Measurements from ENCODE around the gene ACVRL1. TPM values are rescaled to one million over a fixed set of nuclear protein-coding genes. Genes with fewer than 3 reads are reported as not detected.

Gene ACVRL1
- total RNA-seq, 1 experiment from 2014 or later: 0.36 TPM

GRCh38 chr12:51867796-51868428, 39.4 kb upstream of the ACVRL1 start:
- Histone ChIP-seq H3K9me3 (ENCODE audit: control insufficient read depth, insufficient read depth, low read depth, low read length) (no peaks in the 10 kb centered on the region), H3K27me3 (ENCODE audit: control insufficient read depth, insufficient read depth, low read length) (no peaks in the 10 kb centered on the region), H3K4me1 (ENCODE audit: control insufficient read depth, insufficient read depth, low read length) (no peaks in the 10 kb centered on the region), H3K4me3 (ENCODE audit: low read depth in 2 of 2, low read length in 2 of 2) (no peak overlapping the region), H3K27ac (ENCODE audit: low read length) (no peak overlapping the region), H3K36me3 (ENCODE audit: control insufficient read depth, insufficient read depth, low read length) (no peaks in the 10 kb centered on the region)
- POLR2A ChIA-PET: no interaction called here
- in situ Hi-C loops (cut with HindIII; ENCODE audit: low pct_unique_long_range_greater_than_20kb, low sequenced_read_pairs): no loop called here
- CTCF ChIA-PET: interaction anchor here (0.7 kb wide), 1 partner anchor 44 kb away, joined by 3 read pairs; no protein-coding TSS in a partner anchor
- intact Hi-C loops (cut with micrococcal nuclease; ENCODE audit: unreplicated experiment): no loop called here
- BruUV-seq (replicated peaks): no TSS peak
- ATAC-seq (no peak), DNase-seq (ENCODE audit: low read depth, low spot score) (no peak)
- no peak for TF ChIP-seq POLR2AphosphoS5 (IDR thresholded peaks at IDR 0.05; ENCODE audit: low read depth, low read length)
- TF ChIP-seq CTCF (IDR thresholded peaks at IDR 0.05): no peak
- no peak for TF ChIP-seq SIN3A (IDR thresholded peaks at IDR 0.05; ENCODE audit: borderline replicate concordance, insufficient read depth, low read depth, low read length)
- TF ChIP-seq TCF7L2 (IDR thresholded peaks at IDR 0.05; ENCODE audit: low read depth, low read length): no peak
- no peak for TF ChIP-seq REST (IDR thresholded peaks at IDR 0.05; ENCODE audit: insufficient read depth in 1 of 2, low read depth in 2 of 2, low read length in 1 of 2)

- ChIA-PET CTCF (no interaction called here), POLR2A (no interaction called here)
- intact Hi-C loops (cut with micrococcal nuclease; ENCODE audit: unreplicated experiment): no loop called here
- no peak overlapping the region for H3K27ac ChIP-seq (ENCODE audit: low read length)
- in situ Hi-C loops (cut with HindIII; ENCODE audit: low pct_unique_long_range_greater_than_20kb, low sequenced_read_pairs): no loop called here
- H3K4me3 ChIP-seq (ENCODE audit: low read depth in 2 of 2, low read length in 2 of 2): no peak overlapping the region; a peak in 1 of 4 replicates
- no peaks in the 10 kb centered on the region for H3K9me3 ChIP-seq (ENCODE audit: control insufficient read depth, insufficient read depth, low read depth, low read length)
- H3K4me1 ChIP-seq (ENCODE audit: control insufficient read depth, insufficient read depth, low read length): no peaks in the 10 kb centered on the region
- no peak for DNase-seq (ENCODE audit: low read depth, low spot score)
- no peaks in the 10 kb centered on the region for H3K27me3 ChIP-seq (ENCODE audit: control insufficient read depth, insufficient read depth, low read length)
- TF ChIP-seq REST (IDR thresholded peaks at IDR 0.05; ENCODE audit: insufficient read depth in 1 of 2, low read depth in 2 of 2, low read length in 1 of 2) (no peak), SIN3A (IDR thresholded peaks at IDR 0.05; ENCODE audit: borderline replicate concordance, insufficient read depth, low read depth, low read length) (no peak), TCF7L2 (IDR thresholded peaks at IDR 0.05; ENCODE audit: low read depth, low read length) (no peak), CTCF (IDR thresholded peaks at IDR 0.05) (no peak), POLR2AphosphoS5 (IDR thresholded peaks at IDR 0.05; ENCODE audit: low read depth, low read length) (no peak)
- H3K36me3 ChIP-seq (ENCODE audit: control insufficient read depth, insufficient read depth, low read length): no peaks in the 10 kb centered on the region
- BruUV-seq (replicated peaks): no TSS peak
- no peak for ATAC-seq
These were observed 38.3 kb upstream of the ACVRL1 start for GRCh38 chr12:51868821-51869495.

Measured in Panc1 (cell line).